Loucy (cell line): ENCODE results near the gene TYW3.

Source experiments
- H2AFZ ChIP-seq: fragments of 200-600 bp; sonication (generic); 2 replicates; pipeline ENCODE4 v1.6.0; 2016; ENCODE audit warnings: antibody characterized with exemption, mild to moderate bottlenecking, low read length, moderate library complexity
- H3F3A ChIP-seq: fragments of 200-600 bp; 2 replicates; pipeline ENCODE4 v1.6.0; 2016; ENCODE audit warnings: antibody characterized with exemption, low read depth, mild to moderate bottlenecking
- H3K27me3 ChIP-seq: fragments of 200-600 bp; sonication (generic); 2 replicates; pipeline ENCODE4 v1.6.1; 2014; ENCODE audit warnings: low read length, mild to moderate bottlenecking; ENCODE audit not compliant: insufficient read depth, poor library complexity, severe bottlenecking
- H3K36me3 ChIP-seq: fragments of 200-600 bp; sonication (generic); 2 replicates; pipeline ENCODE4 v1.6.1; 2016; ENCODE audit warnings: low read length; ENCODE audit not compliant: insufficient read depth
- H3K4me1 ChIP-seq: fragments of 200-600 bp; sonication (generic); 2 replicates; pipeline ENCODE4 v1.5.1; 2014; ENCODE audit warnings: low read length, mild to moderate bottlenecking; ENCODE audit not compliant: insufficient read depth, poor library complexity, severe bottlenecking
- H3K4me2 ChIP-seq: fragments of 200-600 bp; sonication (generic); 2 replicates; pipeline ENCODE4 v1.6.0; 2014; ENCODE audit warnings: antibody characterized with exemption, low read length, low read depth, mild to moderate bottlenecking; ENCODE audit not compliant: poor library complexity, severe bottlenecking
- H3K4me3 ChIP-seq: fragments of 200-600 bp; sonication (generic); 2 replicates; pipeline ENCODE4 v1.5.1; 2014; ENCODE audit warnings: low read length, mild to moderate bottlenecking, mixed read lengths; ENCODE audit not compliant: poor library complexity, severe bottlenecking
- H3K79me2 ChIP-seq: fragments of 200-600 bp; sonication (generic); 2 replicates; pipeline ENCODE4 v1.6.1; 2014; ENCODE audit warnings: low read length; ENCODE audit not compliant: insufficient read depth
- H3K9ac ChIP-seq: fragments of 200-600 bp; sonication (generic); 2 replicates; pipeline ENCODE4 v1.6.0; 2014; ENCODE audit warnings: mild to moderate bottlenecking, low read depth, low read length, moderate library complexity; ENCODE audit not compliant: poor library complexity, severe bottlenecking
- H3K9me2 ChIP-seq: fragments of 200-600 bp; sonication (generic); replicated peaks from 2 replicates; pipeline ENCODE4 v1.6.1; 2016; ENCODE audit warnings: low read depth, low read length, mixed read lengths
- H3K9me3 ChIP-seq: fragments of 200-600 bp; sonication (generic); 2 replicates; pipeline ENCODE4 v1.6.1; 2014; ENCODE audit warnings: mild to moderate bottlenecking, antibody characterized with exemption, low read length, low read depth; ENCODE audit not compliant: insufficient read depth
- H4K20me1 ChIP-seq: fragments of 200-600 bp; sonication (generic); 2 replicates; pipeline ENCODE4 v1.6.0; 2014; ENCODE audit warnings: antibody characterized with exemption, low read length, mild to moderate bottlenecking; ENCODE audit not compliant: insufficient read depth, poor library complexity, severe bottlenecking
- CTCF ChIP-seq: fragments of 200-600 bp; sonication (generic); conservative IDR thresholded peaks from 2 replicates; pipeline ENCODE4 v1.5.1; 2014; ENCODE audit warnings: mild to moderate bottlenecking, antibody characterized with exemption, low read length
- EZH2phosphoT487 ChIP-seq: fragments of 200-600 bp; IDR thresholded peaks from 2 replicates; pipeline ENCODE4 v1.6.1; 2018; ENCODE audit warnings: antibody characterized with exemption, mild to moderate bottlenecking, moderate library complexity, borderline replicate concordance

TYW3 gene

DNA sequence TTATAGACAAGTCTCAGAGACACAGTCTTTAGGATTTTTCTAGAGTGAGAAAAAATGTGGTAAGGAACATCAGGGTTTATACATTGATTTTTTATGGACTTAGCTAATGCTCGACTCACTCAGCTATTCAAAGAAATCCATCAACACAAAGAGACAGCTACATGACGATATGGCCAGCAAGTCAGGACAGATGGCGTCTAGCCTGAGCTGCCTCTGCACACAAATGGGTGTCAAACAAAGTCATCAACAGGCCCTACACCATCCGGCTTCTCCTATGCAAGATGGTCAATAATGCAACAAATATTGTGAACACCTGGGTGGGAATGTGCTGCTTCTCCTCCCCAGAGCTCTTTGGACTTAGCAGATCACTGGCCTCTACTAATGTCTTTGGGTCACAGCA, 46.0 kb upstream of the TYW3 start:
- Histone ChIP-seq H3K4me1 (no peaks in the 10 kb centered on the region), H2AFZ (no peak overlapping the region), H3K27me3 (no peaks in the 10 kb centered on the region), H4K20me1 (no peaks in the 10 kb centered on the region), H3K9me3 (no peaks in the 10 kb centered on the region), H3F3A (no peaks in the 10 kb centered on the region), H3K36me3 (no peaks in the 10 kb centered on the region), H3K79me2 (no peaks in the 10 kb centered on the region), H3K9me2 (no peaks in the 10 kb centered on the region), H3K9ac (no peak overlapping the region), H3K4me2 (no peak overlapping the region), H3K4me3 (no peak overlapping the region)
- TF ChIP-seq CTCF (no peak), EZH2phosphoT487 (no peak)

GRCh38 chr1:74689621-74690363, 43.2 kb upstream of the TYW3 start:
- Histone ChIP-seq H3K9ac (no peak overlapping the region), H2AFZ (peak overlapping the region; percentile 68; the same call in 1 of the 2 replicates), H4K20me1 (no peaks in the 10 kb centered on the region), H3K4me1 (no peaks in the 10 kb centered on the region), H3K4me3 (no peak overlapping the region), H3K4me2 (no peak overlapping the region), H3F3A (no peaks in the 10 kb centered on the region), H3K27me3 (no peaks in the 10 kb centered on the region), H3K79me2 (no peaks in the 10 kb centered on the region), H3K9me3 (no peaks in the 10 kb centered on the region), H3K36me3 (no peaks in the 10 kb centered on the region), H3K9me2 (no peaks in the 10 kb centered on the region)
- TF ChIP-seq EZH2phosphoT487 (no peak), CTCF (peak; percentile 97)

DNA sequence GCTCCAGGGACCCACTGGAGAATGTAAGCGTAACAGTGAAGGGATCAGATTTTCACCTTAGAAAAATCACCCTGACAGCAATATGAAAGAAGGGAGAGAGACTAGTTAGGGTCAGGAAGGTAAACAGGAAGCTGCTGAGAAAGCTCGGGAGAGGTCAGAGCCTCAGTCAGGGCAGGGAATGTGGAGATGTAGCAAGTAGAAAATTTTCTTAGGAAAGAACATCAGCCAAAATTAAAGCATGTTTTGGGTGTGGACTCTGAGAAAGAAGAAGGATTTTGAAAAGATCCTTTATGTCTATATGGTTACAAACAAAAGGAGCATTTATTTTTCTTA, 42.6 kb upstream of the TYW3 start:
- H2AFZ ChIP-seq: peak overlapping the region; percentile 68; the same call in 1 of the 2 replicates
- no peaks in the 10 kb centered on the region for H3K9me2 ChIP-seq
- H3K9me3 ChIP-seq: no peaks in the 10 kb centered on the region
- H3K27me3 ChIP-seq: no peaks in the 10 kb centered on the region
- H3F3A ChIP-seq: no peaks in the 10 kb centered on the region
- H3K4me3 ChIP-seq: no peak overlapping the region
- H3K4me2 ChIP-seq: no peak overlapping the region
- no peak overlapping the region for H3K9ac ChIP-seq
- no peaks in the 10 kb centered on the region for H3K4me1 ChIP-seq
- H3K36me3 ChIP-seq: no peaks in the 10 kb centered on the region
- no peak for TF ChIP-seq CTCF
- no peak for TF ChIP-seq EZH2phosphoT487
- no peaks in the 10 kb centered on the region for H3K79me2 ChIP-seq
- no peaks in the 10 kb centered on the region for H4K20me1 ChIP-seq
